NCI-H69 (cell line): ENCODE measurements around the gene PCDHA11.
A peak's percentile ranks its signal among the peaks of the same experiment; 100 is the strongest.
"Not testable (repeated sequence)": the region's sequence is repeated elsewhere in the genome, so short reads cannot be mapped to it uniquely, and the experiment has no call there.

Experiments
- DNase-seq: peaks from one replicate; lab custom pipeline; 2025; lab: John Stamatoyannopoulos, UW

The PCDHA11 gene

GRCh38 chr5:140855772-140856674, 12.7 kb upstream of the PCDHA11 start, which contains the start of gene PCDHA10:
PCDHA10 (plus strand) TSS chr5:140855897; CDS start chr5:140856049, 152 bp downstream.
- DNase-seq = peak; percentile 58

DNA sequence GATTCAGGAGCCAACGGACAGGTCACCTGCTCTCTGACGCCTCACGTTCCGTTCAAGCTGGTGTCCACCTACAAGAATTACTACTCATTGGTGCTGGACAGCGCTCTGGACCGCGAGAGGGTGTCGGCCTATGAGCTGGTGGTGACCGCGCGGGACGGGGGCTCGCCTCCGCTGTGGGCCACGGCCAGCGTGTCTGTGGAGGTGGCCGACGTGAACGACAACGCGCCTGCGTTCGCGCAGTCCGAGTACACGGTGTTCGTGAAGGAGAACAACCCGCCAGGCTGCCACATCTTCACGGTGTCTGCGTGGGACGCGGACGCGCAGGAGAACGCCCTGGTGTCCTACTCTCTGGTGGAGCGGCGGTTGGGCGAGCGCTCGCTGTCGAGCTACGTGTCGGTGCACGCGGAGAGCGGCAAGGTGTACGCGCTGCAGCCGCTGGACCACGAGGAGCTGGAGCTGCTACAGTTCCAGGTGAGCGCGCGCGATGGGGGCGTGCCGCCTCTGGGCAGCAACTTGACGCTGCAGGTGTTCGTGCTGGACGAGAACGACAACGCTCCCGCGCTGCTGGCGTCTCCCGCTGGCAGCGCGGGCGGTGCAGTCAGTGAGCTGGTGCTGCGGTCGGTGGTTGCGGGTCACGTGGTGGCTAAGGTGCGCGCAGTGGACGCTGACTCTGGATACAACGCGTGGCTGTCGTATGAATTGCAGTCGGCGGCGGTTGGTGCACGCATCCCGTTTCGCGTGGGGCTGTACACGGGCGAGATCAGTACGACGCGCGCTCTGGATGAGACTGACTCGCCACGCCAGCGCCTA, 11.4 kb upstream of the PCDHA11 start:
- no peak for DNase-seq

DNA sequence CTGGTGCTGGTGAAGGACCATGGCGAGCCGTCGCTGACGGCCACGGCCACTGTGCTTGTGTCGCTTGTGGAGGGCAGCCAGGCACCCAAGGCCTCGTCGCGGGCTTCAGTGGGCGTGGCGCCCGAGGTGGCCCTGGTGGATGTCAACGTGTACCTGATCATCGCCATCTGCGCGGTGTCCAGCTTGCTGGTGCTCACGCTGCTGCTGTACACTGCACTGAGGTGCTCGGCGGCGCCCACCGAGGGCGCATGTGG, 10.8 kb upstream of the PCDHA11 start:
- no peak for DNase-seq

- no peak for DNase-seq
Measured at GRCh38 chr5:140862441-140863295, 6.1 kb upstream of the PCDHA11 start.

DNA sequence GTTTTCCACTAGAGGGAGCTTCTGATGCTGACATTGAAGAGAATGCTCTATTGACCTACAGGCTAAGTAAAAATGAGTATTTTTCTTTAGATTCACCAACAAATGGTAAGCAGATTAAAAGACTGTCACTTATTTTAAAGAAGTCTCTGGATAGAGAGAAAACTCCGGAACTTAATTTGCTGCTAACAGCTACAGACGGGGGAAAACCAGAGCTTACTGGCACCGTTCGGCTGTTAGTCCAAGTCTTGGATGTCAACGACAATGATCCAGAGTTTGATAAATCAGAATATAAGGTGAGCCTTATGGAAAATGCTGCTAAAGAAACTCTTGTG, 764 bp downstream of the PCDHA11 start:
- peak; percentile 28 for DNase-seq

GRCh38 chr5:140870221-140871201, 1.8 kb downstream of the PCDHA11 start:
- DNase-seq = no peak

- DNase-seq = peak; percentile 8
Measured at GRCh38 chr5:140875085-140876065, 6.6 kb downstream of the PCDHA11 start, which contains the start of gene PCDHA12. PCDHA12 (plus strand) TSS chr5:140875308; CDS start chr5:140875473, 165 bp downstream.

- DNase-seq = not testable (repeated sequence)
Measured at GRCh38 chr5:140876541-140877261, 7.9 kb downstream of the PCDHA11 start.

GRCh38 chr5:140877262-140877581, 8.5 kb downstream of the PCDHA11 start:
- no peak for DNase-seq

GRCh38 chr5:140881889-140882590, 13.3 kb downstream of the PCDHA11 start, which contains the start of gene PCDHA13:
PCDHA13 (plus strand) TSS chr5:140882124; CDS start chr5:140882269, 145 bp downstream.
- DNase-seq = no peak

GRCh38 chr5:140882591-140882899, 13.8 kb downstream of the PCDHA11 start:
- peak; percentile 56 for DNase-seq

GRCh38 chr5:140883373-140883772, 14.6 kb downstream of the PCDHA11 start:
- DNase-seq = no peak

- DNase-seq = no peak
Measured at GRCh38 chr5:140883927-140884697, 15.4 kb downstream of the PCDHA11 start.

- DNase-seq = no peak
Measured at GRCh38 chr5:140916325-140916724, 47.6 kb downstream of the PCDHA11 start.
